OCI-LY7 (cell line): ENCODE results near the gene DAPK1.

Experiments used
- CTCF ChIP-seq: fragments of 200-600 bp; sonication (generic); conservative IDR thresholded peaks from 2 replicates; pipeline ENCODE4 v1.5.1; 2014; ENCODE audit warnings: mild to moderate bottlenecking, antibody characterized with exemption, low read length, moderate library complexity, mixed read lengths
- EZH2phosphoT487 ChIP-seq: fragments of 200-600 bp; sonication (generic); IDR thresholded peaks from 2 replicates; pipeline ENCODE4 v1.6.1; 2018; ENCODE audit warnings: low read depth, borderline replicate concordance, mild to moderate bottlenecking, mixed run types, antibody characterized with exemption, low read length, moderate library complexity, mixed read lengths

DNA sequence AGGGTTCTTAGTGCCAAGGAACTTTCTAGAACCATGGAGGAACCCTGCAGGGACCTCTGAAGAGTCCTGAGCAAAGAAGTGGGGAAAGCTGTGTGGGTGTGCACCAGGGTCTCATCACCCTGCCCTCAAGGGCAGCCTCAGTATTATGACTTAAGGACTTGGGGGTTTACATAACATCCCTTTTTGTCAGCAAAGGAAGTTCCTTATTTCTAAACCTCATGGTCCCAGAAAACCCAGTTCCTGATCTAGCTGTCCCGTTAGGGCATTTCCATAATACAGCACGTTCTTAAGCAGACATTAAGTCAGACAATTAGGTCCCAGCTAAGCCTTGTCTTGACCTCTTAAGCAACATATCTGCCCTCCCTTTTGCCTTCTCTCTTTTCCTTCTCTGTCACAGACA is 57.3 kb downstream of the DAPK1 start:
- TF ChIP-seq CTCF (no peak), EZH2phosphoT487 (no peak)
